ENCODE data around the gene RGCC.

Gene RGCC

GRCh38 chr13:41488124-41488523 is 30.8 kb downstream of the RGCC start:
- no peaks in the 10 kb centered on the region for H3K4me1 ChIP-seq (ENCODE audit: control insufficient read depth, insufficient read depth, low read length)
- H3K4me3 ChIP-seq (ENCODE audit: low read length), result no peak overlapping the region
- WGBS (ENCODE audit: insufficient coverage, insufficient read length), result no CpG with 5 or more reads among the region's 2 CpGs
- H3K36me3 ChIP-seq (ENCODE audit: control insufficient read depth, insufficient read depth, low read length), result no peaks in the 10 kb centered on the region
- DNase-seq (ENCODE audit: low read depth, low spot score), result no peak
- H3K9me3 ChIP-seq (ENCODE audit: control insufficient read depth, insufficient read depth, low read length), result no peaks in the 10 kb centered on the region
- H3K27ac ChIP-seq (ENCODE audit: low read length), result no peak overlapping the region
- H3K27me3 ChIP-seq (ENCODE audit: control insufficient read depth, insufficient read depth, low read length), result no peaks in the 10 kb centered on the region

- no peaks in the 10 kb centered on the region for H3K27me3 ChIP-seq (ENCODE audit: control insufficient read depth, insufficient read depth, low read length)
- DNase-seq (ENCODE audit: low read depth, low spot score), result no peak
- H3K9me3 ChIP-seq (ENCODE audit: control insufficient read depth, insufficient read depth, low read length), result no peaks in the 10 kb centered on the region
- no peak overlapping the region for H3K27ac ChIP-seq (ENCODE audit: low read length)
- H3K36me3 ChIP-seq (ENCODE audit: control insufficient read depth, insufficient read depth, low read length), result no peaks in the 10 kb centered on the region
- no CpG with 5 or more reads among the region's 3 CpGs for WGBS (ENCODE audit: insufficient coverage, insufficient read length)
- no peak overlapping the region for H3K4me3 ChIP-seq (ENCODE audit: low read length)
- no peaks in the 10 kb centered on the region for H3K4me1 ChIP-seq (ENCODE audit: control insufficient read depth, insufficient read depth, low read length)
Observed at GRCh38 chr13:41490371-41491015, 33.1 kb downstream of the RGCC start.

GRCh38 chr13:41491436-41491835 is 34.1 kb downstream of the RGCC start:
- Histone ChIP-seq H3K4me1 (ENCODE audit: control insufficient read depth, insufficient read depth, low read length) (no peaks in the 10 kb centered on the region), H3K36me3 (ENCODE audit: control insufficient read depth, insufficient read depth, low read length) (no peaks in the 10 kb centered on the region), H3K27ac (ENCODE audit: low read length) (no peak overlapping the region), H3K9me3 (ENCODE audit: control insufficient read depth, insufficient read depth, low read length) (no peaks in the 10 kb centered on the region), H3K27me3 (ENCODE audit: control insufficient read depth, insufficient read depth, low read length) (no peaks in the 10 kb centered on the region), H3K4me3 (ENCODE audit: low read length) (no peak overlapping the region)
- no peak for DNase-seq (ENCODE audit: low read depth, low spot score)

DNA sequence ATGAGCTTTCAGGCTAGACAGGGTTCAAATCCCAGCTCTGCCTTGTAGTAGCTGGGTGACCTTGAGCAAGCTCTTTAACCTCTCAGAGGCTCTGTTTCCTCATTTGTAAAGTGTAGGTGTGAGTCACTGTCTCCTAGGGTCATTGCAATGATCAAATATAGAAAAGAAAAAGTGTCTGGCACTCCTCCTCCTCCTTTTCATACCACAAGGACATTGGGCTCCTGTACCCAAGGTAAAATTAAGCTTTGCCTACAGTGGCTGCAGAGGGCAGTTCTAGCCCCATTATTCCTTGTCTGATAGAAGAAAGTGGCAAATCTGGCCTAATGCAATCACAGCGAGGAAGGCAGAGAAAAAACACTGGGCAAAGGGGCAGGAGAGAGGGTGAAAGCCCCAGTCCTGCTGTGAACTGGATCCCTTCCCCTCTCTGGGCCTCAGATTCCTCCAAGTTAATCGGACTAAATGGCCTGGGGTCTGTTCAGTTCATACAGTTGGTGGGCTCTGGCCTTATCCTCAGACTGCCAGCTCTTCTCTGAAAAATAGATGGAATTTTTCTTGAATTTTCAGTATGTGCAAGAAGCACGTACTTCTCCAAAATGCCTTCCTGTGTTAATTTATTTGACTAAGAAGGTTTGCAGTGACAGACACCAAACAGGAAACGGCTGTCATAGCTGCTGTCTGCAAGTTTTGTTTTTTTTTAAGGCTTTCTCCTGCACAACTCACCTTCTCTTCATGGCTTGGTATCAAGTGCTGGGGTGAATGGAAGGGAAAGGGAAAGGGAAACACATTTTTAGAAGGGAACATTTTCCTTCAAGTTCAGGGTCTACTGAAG is 35.3 kb downstream of the RGCC start:
- Histone ChIP-seq H3K4me3 (ENCODE audit: low read length) (no peak overlapping the region), H3K4me1 (ENCODE audit: control insufficient read depth, insufficient read depth, low read length) (no peaks in the 10 kb centered on the region), H3K27me3 (ENCODE audit: control insufficient read depth, insufficient read depth, low read length) (no peaks in the 10 kb centered on the region), H3K36me3 (ENCODE audit: control insufficient read depth, insufficient read depth, low read length) (no peaks in the 10 kb centered on the region), H3K27ac (ENCODE audit: low read length) (no peak overlapping the region), H3K9me3 (ENCODE audit: control insufficient read depth, insufficient read depth, low read length) (no peaks in the 10 kb centered on the region)
- DNase-seq (ENCODE audit: low read depth, low spot score), result no peak
- WGBS (ENCODE audit: insufficient coverage, insufficient read length), result no CpG with 5 or more reads among the region's 4 CpGs

- no peaks in the 10 kb centered on the region for H3K36me3 ChIP-seq (ENCODE audit: control insufficient read depth, insufficient read depth, low read length)
- H3K4me3 ChIP-seq (ENCODE audit: low read length), result no peak overlapping the region
- H3K27me3 ChIP-seq (ENCODE audit: control insufficient read depth, insufficient read depth, low read length), result no peaks in the 10 kb centered on the region
- H3K4me1 ChIP-seq (ENCODE audit: control insufficient read depth, insufficient read depth, low read length), result 0 out of 2 replicates have a peak, but pooled peaks cover 1% of the 10 kb centered on the region
- DNase-seq (ENCODE audit: low read depth, low spot score), result no peak
- H3K9me3 ChIP-seq (ENCODE audit: control insufficient read depth, insufficient read depth, low read length), result no peaks in the 10 kb centered on the region
- H3K27ac ChIP-seq (ENCODE audit: low read length), result no peak overlapping the region
- no CpG with 5 or more reads among the region's 6 CpGs for WGBS (ENCODE audit: insufficient coverage, insufficient read length)
Observed at GRCh38 chr13:41494202-41494601, 36.9 kb downstream of the RGCC start.

DNA sequence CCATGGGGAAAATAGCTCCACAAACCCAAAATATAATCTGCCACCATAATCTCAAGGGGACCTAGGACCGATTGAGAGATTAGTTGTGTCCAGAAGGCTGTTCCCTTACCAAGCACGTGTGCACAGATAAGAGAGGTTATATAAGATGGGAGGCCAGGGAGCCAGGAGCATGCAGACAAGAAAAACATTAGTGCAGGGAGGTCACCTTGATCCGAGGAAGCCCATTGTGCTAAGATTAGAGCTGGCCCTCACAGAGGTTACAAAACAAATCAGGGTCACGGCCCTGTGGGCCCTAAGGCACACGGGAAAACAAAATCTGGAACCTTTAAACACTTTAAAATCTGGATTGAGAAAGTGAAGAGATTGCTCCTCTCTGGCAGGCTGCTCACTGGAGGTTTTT is 37.7 kb downstream of the RGCC start:
- H3K4me3 ChIP-seq (ENCODE audit: low read length), result no peak overlapping the region

GRCh38 chr13:41496420-41497234 is 39.3 kb downstream of the RGCC start:
- Histone ChIP-seq H3K9me3 (ENCODE audit: control insufficient read depth, insufficient read depth, low read length) (no peaks in the 10 kb centered on the region), H3K4me1 (ENCODE audit: control insufficient read depth, insufficient read depth, low read length) (0 out of 2 replicates have a peak, but pooled peaks cover 1% of the 10 kb centered on the region), H3K27me3 (ENCODE audit: control insufficient read depth, insufficient read depth, low read length) (no peaks in the 10 kb centered on the region), H3K4me3 (ENCODE audit: low read length) (no peak overlapping the region), H3K27ac (ENCODE audit: low read length) (no peak overlapping the region), H3K36me3 (ENCODE audit: control insufficient read depth, insufficient read depth, low read length) (no peaks in the 10 kb centered on the region)
- no peak for DNase-seq (ENCODE audit: low read depth, low spot score)
- no CpG with 5 or more reads among the region's 9 CpGs for WGBS (ENCODE audit: insufficient coverage, insufficient read length)

More for the DNA sequence above, 37.7 kb downstream of the RGCC start:
- DNase-seq (ENCODE audit: low read depth, low spot score), result no peak
- Histone ChIP-seq H3K27ac (ENCODE audit: low read length) (no peak overlapping the region), H3K9me3 (ENCODE audit: control insufficient read depth, insufficient read depth, low read length) (no peaks in the 10 kb centered on the region), H3K27me3 (ENCODE audit: control insufficient read depth, insufficient read depth, low read length) (no peaks in the 10 kb centered on the region), H3K4me1 (ENCODE audit: control insufficient read depth, insufficient read depth, low read length) (0 out of 2 replicates have a peak, but pooled peaks cover 1% of the 10 kb centered on the region), H3K36me3 (ENCODE audit: control insufficient read depth, insufficient read depth, low read length) (no peaks in the 10 kb centered on the region)
- WGBS (ENCODE audit: insufficient coverage, insufficient read length), result no CpG with 5 or more reads among the region's 5 CpGs

DNA sequence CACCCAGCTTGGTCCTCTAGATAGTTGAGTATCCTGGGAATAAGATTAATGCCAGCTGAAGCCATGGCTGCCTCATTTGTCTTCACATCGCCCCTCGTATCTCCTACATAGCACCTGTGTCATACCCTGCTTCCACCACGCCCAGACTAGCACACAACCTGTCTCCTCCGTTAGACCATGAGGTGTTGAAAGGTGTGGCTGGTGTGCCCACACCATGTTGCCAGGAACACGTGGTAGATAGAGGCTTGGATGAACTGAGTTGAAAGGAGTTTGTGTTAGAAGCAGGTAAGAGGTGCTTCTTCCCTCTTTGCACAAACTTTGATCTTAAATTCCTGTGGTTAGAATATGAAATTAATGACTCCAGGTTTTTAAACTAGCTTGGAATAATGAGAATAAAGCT is 40.1 kb downstream of the RGCC start:
- Histone ChIP-seq H3K4me3 (ENCODE audit: low read length) (no peak overlapping the region), H3K4me1 (ENCODE audit: control insufficient read depth, insufficient read depth, low read length) (0 out of 2 replicates have a peak, but pooled peaks cover 1% of the 10 kb centered on the region), H3K36me3 (ENCODE audit: control insufficient read depth, insufficient read depth, low read length) (no peaks in the 10 kb centered on the region), H3K9me3 (ENCODE audit: control insufficient read depth, insufficient read depth, low read length) (no peaks in the 10 kb centered on the region), H3K27ac (ENCODE audit: low read length) (no peak overlapping the region), H3K27me3 (ENCODE audit: control insufficient read depth, insufficient read depth, low read length) (no peaks in the 10 kb centered on the region)
- no CpG with 5 or more reads among the region's 5 CpGs for WGBS (ENCODE audit: insufficient coverage, insufficient read length)
- no peak for DNase-seq (ENCODE audit: low read depth, low spot score)

- no CpG with 5 or more reads among the region's 5 CpGs for WGBS (ENCODE audit: insufficient coverage, insufficient read length)
- no peak overlapping the region for H3K4me3 ChIP-seq (ENCODE audit: low read length)
- no peaks in the 10 kb centered on the region for H3K27me3 ChIP-seq (ENCODE audit: control insufficient read depth, insufficient read depth, low read length)
- H3K27ac ChIP-seq (ENCODE audit: low read length), result no peak overlapping the region
- no peaks in the 10 kb centered on the region for H3K9me3 ChIP-seq (ENCODE audit: control insufficient read depth, insufficient read depth, low read length)
- no peaks in the 10 kb centered on the region for H3K36me3 ChIP-seq (ENCODE audit: control insufficient read depth, insufficient read depth, low read length)
- H3K4me1 ChIP-seq (ENCODE audit: control insufficient read depth, insufficient read depth, low read length), result 0 out of 2 replicates have a peak, but pooled peaks cover 1% of the 10 kb centered on the region
- no peak for DNase-seq (ENCODE audit: low read depth, low spot score)
Observed at GRCh38 chr13:41499452-41499851, 42.1 kb downstream of the RGCC start.

GRCh38 chr13:41500511-41500910 is 43.2 kb downstream of the RGCC start:
- Histone ChIP-seq H3K27ac (ENCODE audit: low read length) (no peak overlapping the region), H3K4me1 (ENCODE audit: control insufficient read depth, insufficient read depth, low read length) (0 out of 2 replicates have a peak, but pooled peaks cover 1% of the 10 kb centered on the region), H3K36me3 (ENCODE audit: control insufficient read depth, insufficient read depth, low read length) (no peaks in the 10 kb centered on the region), H3K4me3 (ENCODE audit: low read length) (no peak overlapping the region), H3K9me3 (ENCODE audit: control insufficient read depth, insufficient read depth, low read length) (no peaks in the 10 kb centered on the region), H3K27me3 (ENCODE audit: control insufficient read depth, insufficient read depth, low read length) (no peaks in the 10 kb centered on the region)
- DNase-seq (ENCODE audit: low read depth, low spot score), result no peak
- no CpG with 5 or more reads among the region's 5 CpGs for WGBS (ENCODE audit: insufficient coverage, insufficient read length)
